Stimulated activated CD4-positive, alpha-beta T cell treated with anti-CD3 and anti-CD28 coated beads, TNF-alpha, amount 100 ng/mL, for 48 hours (primary cell): Measurements from ENCODE around the gene CLEC6A.
"Not testable (repeated sequence)": the region's sequence is repeated elsewhere in the genome, so short reads cannot be mapped to it uniquely, and the experiment has no call there.

ENCODE experiments used
- DNase-seq, 3 donors: peaks; one replicate each; pipeline ENCODE4 v3.0.0-alpha.2; 2020; ENCODE audit warnings: low read depth in 3 of 3

The CLEC6A gene

DNA sequence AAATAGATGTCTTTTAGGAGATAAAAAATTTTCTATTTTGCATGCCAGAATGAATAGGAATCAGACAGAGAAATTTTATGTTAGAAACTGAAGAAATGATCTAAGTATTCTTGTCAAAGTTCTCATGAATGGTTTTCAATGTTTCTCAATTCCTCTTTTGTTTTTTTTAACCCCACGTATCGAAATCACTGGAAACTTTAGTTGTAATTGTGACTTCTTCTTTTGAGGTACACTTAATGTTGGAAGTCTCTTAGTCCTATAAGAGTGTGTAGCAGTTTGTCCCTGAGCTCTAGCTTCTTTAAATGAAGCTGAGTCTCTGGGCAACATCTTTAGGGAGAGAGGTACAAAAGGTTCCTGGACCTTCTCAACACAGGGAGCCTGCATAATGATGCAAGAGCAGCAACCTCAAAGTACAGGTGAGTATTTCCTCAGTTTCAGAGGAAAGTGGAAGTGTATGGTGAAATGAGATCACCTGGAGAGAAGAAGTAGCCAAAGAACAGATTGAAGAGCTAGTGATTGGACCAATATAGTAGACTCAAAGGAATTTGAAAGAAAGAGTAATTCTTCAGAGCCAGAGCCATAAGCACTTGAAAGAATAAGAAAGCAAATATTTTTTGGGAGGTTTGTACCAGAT, at the start of gene CLEC6A:
CLEC6A (plus strand) TSS at position 236 of the 634 bp plus-strand sequence; CDS start at position 386, 150 bp downstream.
- DNase-seq = no peak

GRCh38 chr12:8419576-8419975, 36.2 kb upstream of the CLEC6A start:
- peak in 1 of 3 donors; percentile 35 for DNase-seq

DNA sequence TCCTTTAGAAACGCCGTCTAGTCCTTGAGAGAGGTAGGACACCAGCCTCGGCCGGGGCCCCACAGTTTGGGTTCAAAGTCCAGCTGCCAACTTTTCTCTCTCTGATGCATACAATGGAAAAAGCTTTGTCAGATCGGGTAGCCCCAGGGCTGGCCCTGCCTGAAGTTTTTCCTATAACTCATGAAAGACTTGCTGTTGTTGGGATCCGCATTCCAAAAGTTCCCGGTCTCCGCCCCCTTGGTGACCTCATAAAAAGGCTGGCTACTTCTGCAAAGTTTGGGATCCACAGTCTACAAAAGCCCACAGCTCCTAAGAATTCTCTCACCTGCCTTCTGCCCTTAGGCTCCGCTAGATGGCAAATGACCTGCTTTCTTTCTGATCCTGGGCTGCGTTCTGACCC, 35.3 kb upstream of the CLEC6A start:
- no peak for DNase-seq

DNA sequence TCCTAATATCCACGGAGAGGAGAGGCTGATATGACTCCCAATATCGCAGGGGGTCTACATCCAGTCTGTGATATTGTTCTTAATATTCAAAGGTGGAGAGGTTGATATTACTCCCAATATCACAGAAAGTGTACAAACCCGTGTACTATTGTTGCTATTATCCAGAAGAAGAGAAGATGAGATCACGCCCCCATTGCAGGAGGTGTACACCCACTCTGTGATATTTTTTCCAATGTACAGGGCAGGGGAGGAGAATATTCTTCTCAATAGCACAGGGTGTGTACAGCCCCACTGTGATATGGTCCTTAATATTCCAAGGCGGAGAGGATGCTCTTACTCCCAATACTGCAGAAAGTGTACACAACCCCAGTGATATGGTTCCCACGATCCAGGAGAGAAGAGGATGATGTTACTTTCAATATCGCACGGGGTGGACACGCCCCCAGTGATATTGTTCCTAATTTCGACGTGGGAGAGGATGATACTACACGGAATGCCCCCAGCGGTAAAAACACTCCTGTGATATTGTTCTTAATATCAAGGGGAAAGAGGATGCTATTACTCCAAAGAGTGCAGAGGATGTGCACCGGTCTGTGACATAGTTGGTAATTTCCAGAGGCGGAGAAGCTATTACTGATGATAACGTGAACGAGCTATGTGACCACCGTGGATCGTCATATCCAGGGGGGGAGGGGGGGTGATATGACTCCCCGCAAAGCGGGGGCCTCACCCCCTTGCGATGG, 11.1 kb upstream of the CLEC6A start:
- not testable (repeated sequence) for DNase-seq

GRCh38 chr12:8445731-8446130, 10.0 kb upstream of the CLEC6A start:
- DNase-seq = no peak

DNA sequence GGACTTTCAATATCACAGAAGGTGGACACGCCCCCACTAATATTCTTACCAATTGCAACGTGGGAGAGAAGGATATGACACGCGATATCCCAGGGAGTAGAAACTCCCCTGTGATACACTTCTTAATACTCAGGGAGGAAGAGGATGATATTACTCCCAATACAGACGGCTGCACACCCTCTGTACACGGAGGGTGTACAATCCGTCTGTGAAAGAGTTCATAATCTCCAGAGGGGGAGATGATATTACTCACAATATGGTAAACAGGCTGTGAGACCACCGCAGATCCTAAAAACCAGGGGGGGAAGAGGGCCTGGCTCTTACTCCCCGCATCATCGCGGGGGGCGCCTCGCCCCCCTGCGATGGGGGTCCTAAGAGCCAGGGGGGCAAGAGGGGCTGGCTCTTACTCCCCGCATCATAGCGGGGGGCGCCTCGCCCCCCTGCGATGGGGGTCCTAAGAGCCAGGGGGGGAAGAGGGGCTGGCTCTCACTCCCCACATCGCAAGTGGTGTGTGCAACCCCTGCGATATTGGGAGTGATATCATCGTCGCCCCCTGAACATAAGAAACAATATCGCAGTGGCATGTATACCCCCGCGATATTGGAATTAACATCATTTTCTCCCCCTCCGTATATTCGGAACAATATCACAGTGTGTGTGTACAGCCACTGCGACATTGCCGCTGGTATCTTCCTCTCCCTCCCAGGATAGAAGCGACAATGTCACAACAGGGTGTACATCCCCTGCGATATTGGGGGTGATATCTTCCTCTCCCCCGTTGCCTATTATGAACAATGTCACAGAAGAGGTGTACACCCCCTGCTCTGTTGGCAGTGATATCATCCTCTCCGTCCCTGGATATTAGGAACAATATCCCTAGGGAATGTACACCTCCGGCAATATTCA, 8.9 kb upstream of the CLEC6A start:
- DNase-seq = no peak

GRCh38 chr12:8449355-8449859, 6.4 kb upstream of the CLEC6A start:
- no peak for DNase-seq

DNA sequence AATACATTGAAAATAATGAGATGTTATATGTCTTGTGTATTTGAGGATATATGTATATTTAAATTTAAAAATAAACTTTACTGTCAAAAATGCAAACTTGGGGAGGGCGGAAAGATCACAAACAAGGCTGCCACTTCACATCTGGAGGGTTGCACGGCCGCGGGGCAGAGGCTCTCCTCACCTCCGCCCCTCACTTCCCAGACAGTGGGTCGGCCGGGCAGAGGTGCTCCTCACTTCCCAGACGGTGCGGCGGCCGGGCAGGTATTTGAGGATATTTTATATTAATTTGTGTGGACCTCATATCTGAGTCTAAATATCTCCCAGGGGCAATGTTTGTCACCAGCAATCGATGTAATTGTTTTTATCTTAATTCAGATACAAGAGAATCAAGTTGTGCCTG, 3.7 kb upstream of the CLEC6A start:
- no peak for DNase-seq

DNA sequence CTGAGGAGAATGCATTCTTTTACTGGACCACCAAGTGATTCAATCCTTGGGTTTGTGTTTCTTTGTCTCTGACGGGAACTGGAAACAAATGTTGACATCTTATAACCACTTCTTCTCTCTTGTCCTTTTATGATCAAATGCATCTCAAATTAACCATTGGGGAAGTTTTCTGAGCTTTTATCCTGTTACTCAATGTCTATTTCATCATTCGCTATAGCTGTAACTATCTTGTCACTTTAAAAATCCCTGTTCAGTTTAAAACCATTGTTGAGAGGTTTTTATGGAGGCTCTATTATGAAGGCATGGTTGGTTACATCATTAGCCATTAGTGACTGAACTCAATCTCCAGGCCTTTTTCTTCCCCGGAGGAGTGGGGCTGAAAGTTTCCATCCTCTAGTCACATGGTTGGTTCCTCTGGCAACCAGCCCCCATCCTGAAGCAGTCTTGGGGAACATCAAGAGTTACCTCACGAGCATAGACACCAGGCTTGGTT, 2.7 kb upstream of the CLEC6A start:
- no peak for DNase-seq

- DNase-seq = no peak
Measured at GRCh38 chr12:8453796-8454195, 2.0 kb upstream of the CLEC6A start.

DNA sequence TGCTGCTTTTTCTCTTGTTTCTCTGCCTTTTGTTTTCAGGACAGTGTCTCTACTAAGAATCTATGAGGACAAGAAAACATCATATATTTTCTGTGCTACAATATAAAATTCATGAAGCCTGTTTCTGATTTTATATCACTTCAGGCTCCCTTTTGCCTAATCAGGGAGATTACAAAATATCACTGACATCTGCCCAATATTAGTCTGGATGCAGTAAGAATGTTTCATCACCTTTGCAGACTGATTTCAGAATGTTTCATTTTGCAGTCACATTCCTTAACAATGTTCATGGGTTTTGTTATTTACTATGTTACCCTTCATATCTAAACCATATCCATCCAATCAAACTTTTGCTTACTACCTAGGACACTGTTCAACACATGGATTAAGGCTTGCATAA, 491 bp upstream of the CLEC6A start:
- no peak for DNase-seq

- DNase-seq = no peak
Measured at GRCh38 chr12:8461426-8461825, 5.7 kb downstream of the CLEC6A start.

DNA sequence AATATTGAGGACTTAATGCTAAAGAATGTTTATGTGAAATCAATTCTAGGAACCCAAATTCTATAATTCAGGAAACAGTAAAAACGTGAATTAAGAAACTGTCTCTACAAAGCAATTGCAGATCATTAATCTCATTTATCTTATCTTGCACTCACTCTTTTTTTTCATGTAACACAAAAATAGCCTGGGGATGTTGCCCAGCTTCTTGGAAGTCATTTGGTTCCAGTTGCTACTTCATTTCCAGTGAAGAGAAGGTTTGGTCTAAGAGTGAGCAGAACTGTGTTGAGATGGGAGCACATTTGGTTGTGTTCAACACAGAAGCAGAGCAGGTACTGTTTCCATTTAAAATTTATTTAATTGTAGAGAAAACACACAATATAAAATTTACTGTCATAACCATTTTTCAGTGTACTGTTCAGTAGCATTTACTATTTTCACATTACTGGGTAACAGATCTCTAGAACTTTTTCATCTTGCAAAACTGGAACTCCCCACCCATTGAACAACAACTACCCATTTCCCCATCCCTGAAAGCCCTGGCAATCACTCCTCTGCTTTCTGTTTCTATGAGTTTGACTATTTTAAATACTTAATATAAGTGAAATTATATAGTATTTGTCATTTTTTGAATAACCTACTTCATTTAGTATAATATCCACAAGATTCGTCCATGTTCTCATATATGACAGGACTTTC, 9.7 kb downstream of the CLEC6A start:
- DNase-seq = no peak

DNA sequence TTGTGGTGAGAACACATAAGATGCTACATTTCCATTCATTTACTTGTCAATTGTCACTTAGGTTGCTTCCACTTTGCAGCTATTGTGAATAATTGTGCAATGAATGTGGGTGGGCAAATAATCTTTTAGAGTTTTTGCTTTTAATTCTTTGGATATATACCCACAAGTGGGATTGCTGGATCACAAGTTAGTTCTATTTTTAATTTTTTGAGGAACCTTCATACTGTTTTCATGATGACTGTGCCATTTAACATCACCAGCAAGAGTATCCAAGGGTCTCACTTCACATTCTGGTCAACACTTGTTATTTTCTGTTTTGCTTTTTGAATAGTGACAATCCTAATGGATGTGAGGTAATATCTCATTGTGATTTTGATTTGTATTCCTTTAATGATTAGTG, 10.5 kb downstream of the CLEC6A start:
- no peak for DNase-seq

GRCh38 chr12:8471090-8471489, 15.3 kb downstream of the CLEC6A start:
- no peak for DNase-seq

DNA sequence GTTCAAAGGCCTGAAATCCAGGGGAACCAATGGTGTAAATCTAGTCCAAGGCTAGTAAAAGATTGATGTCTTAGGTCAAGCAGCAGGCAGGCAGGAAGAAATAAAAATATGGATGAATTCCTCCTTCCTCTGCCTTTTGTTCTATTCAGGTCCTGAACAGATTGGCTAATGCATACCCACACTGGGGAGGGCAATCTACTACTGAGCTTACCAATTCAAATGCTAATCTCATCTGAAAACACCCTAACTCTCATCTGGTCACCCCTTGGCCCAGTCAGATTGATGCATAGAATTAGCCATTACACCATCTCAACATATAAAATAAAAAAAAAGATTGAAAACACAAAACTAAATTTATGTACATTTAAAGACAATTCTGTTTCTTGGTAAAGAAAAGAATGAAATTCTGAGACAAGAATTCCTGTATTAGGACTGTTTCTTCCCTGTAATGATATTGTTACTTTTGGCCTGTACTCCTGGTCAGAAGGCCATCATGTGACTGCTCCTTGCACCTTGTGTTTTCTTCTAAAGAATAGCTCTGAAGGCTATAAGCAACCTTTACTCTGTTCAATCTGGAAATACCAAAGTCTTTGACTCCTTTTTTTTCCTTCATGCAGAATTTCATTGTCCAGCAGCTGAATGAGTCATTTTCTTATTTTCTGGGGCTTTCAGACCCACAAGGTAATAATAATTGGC, 19.9 kb downstream of the CLEC6A start:
- no peak for DNase-seq

DNA sequence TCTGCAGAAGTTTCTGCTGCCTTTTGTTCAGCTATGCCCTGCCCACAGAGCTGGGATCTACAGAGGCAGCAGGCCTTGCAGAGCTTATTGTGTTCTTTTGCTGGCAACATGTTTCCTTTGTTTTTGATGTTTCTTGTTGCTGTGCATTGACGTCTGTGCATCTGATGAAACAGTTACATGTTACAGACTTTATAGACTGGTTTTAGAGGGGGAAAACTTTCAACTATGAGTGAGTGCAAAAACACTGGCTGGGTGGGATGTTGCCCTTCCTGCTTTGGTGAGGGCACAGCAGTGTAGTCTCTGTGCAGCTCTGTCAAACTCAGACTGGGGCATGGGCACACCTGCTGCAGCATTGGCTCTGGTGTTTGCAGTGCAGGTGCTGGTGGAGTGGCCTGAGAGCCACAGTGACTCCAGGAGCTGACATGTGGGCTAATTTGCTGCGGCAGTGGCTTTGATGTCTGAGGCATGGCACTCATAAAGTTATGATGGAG, 26.9 kb downstream of the CLEC6A start:
- DNase-seq = no peak

- DNase-seq = no peak
Measured at GRCh38 chr12:8483079-8483478, 27.3 kb downstream of the CLEC6A start.

GRCh38 chr12:8491646-8492530, 36.1 kb downstream of the CLEC6A start:
- DNase-seq = no peak

DNA sequence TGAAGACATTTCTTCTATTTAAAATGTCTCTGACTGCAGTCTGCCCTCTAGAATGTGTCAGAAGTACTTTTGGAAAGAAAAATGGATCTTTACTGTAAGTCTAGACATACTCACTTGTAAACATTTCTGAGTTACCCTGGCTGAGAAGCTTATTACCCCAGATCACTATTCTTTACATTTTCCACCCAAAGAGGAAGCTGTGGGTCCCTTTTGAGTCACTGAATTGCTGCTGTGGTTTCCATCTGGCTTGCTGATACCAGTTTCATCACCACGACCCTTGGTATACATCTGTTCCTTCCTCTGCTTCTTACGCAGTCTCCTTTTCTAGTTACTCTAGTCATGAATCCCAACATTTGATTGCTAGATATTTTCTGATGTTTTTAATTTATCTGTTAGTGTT, 37.3 kb downstream of the CLEC6A start:
- DNase-seq = peak; percentile 11 to 43 (median 16)
